COR-L47 (cell line): ENCODE data around the gene FBXL16.

Source experiments
- DNase-seq: peaks from one replicate; lab custom pipeline; 2025; lab: John Stamatoyannopoulos, UW

FBXL16 gene

GRCh38 chr16:734981-735881 is 29.6 kb upstream of the FBXL16 start:
- no peak for DNase-seq

GRCh38 chr16:734208-734980 is 28.8 kb upstream of the FBXL16 start:
- no peak for DNase-seq

- DNase-seq, result no peak
These were observed 28.0 kb upstream of the FBXL16 start for GRCh38 chr16:733382-734207.

- no peak for DNase-seq
These were observed 27.3 kb upstream of the FBXL16 start for GRCh38 chr16:732936-733335.

- DNase-seq, result no peak
These were observed 26.7 kb upstream of the FBXL16 start for GRCh38 chr16:732332-732731.

GRCh38 chr16:730666-731509 is 25.3 kb upstream of the FBXL16 start:
- DNase-seq, result no peak

- no peak for DNase-seq
These were observed 24.4 kb upstream of the FBXL16 start for GRCh38 chr16:729768-730665.

- DNase-seq, result no peak
These were observed 23.5 kb upstream of the FBXL16 start for GRCh38 chr16:728890-729744.

GRCh38 chr16:728131-728889 is 22.7 kb upstream of the FBXL16 start:
- peak; percentile 82 for DNase-seq

- no peak for DNase-seq
These were observed 21.8 kb upstream of the FBXL16 start for GRCh38 chr16:727291-727977.

- DNase-seq, result peak; percentile 37
These were observed 21.1 kb upstream of the FBXL16 start, which contains the start of the genes CCDC78 and HAGHL for GRCh38 chr16:726438-727290. Gene CCDC78 (minus strand): TSS chr16:726443. CDS start chr16:726367, 76 bp downstream. Gene HAGHL (plus strand): TSS chr16:727106. CDS start chr16:727510, 404 bp downstream.

GRCh38 chr16:726188-726437 is 20.5 kb upstream of the FBXL16 start:
- no peak for DNase-seq

GRCh38 chr16:725463-726187 is 20.0 kb upstream of the FBXL16 start:
- no peak for DNase-seq

GRCh38 chr16:725041-725376 is 19.4 kb upstream of the FBXL16 start:
- no peak for DNase-seq

- no peak for DNase-seq
These were observed 18.8 kb upstream of the FBXL16 start for GRCh38 chr16:724188-725040.

- DNase-seq, result no peak
These were observed 18.1 kb upstream of the FBXL16 start for GRCh38 chr16:723695-724094.
